Fibroblast of mammary gland (primary cell): ENCODE results near the gene ZDHHC14.

ENCODE experiments used
- DNase-seq: peaks from one replicate; pipeline ENCODE4 v3.0.0-alpha.2; 2010; ENCODE audit warnings: low read depth
- H3K4me3 ChIP-seq: 2 replicates; pipeline ENCODE4 v1.5.1; 2011; ENCODE audit warnings: low read depth, mild to moderate bottlenecking, low read length, moderate library complexity; ENCODE audit not compliant: control insufficient read depth
- CTCF ChIP-seq: conservative IDR thresholded peaks from 2 replicates; pipeline ENCODE4 v1.5.1; 2011; ENCODE audit warnings: low read depth, low read length, inconsistent platforms; ENCODE audit not compliant: control insufficient read depth, insufficient read depth

The ZDHHC14 gene

DNA sequence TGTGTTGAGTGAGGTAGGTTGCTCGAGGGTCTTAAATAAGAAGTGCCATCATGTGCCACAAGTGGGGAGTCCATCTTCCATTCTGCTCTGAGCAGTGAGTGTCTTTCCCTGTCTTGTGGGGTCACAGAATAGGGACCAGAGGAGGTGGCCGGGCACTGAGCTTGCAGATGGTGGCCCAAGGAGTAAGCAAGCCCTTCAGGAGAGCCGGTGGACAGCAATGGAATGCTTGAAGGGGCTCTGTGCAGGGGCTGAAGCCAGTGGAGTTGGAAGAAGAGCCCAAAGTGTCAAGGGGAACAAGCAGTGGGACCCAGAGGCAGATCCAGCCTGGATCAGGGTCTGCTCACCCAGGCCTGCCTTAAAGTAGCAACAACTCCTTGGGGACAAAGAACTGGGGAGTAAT, 228.6 kb downstream of the ZDHHC14 start:
- no peak for DNase-seq
- H3K4me3 ChIP-seq, result no peak overlapping the region
- no peak for TF ChIP-seq CTCF

DNA sequence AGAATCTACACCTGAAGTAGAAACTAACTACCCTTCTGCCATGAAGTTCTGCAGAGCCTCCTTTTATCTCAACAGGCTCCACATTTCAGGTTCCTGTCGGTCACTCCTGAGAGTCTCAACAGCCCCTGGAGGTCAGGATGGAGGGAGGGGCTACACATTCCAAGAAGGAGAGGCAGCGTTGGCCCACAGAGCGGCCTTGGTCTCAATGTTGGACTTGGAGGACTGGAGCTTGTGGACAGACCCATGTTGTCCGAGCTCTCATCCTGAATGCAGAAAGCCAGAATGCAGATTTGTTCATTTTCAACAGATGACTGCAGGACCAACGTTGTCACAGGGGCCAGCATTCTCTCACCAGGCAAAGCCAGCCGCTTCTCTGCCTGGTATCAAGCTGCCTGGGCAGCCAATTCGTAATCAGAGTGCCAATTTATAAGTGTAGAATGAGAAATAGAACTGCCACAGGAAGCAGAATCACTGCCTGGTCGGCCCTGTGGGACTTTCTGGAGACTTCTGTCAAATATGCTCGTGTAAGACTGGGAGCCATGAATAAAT, 229.5 kb downstream of the ZDHHC14 start:
- H3K4me3 ChIP-seq, result no peak overlapping the region
- TF ChIP-seq CTCF, result no peak
- no peak for DNase-seq

DNA sequence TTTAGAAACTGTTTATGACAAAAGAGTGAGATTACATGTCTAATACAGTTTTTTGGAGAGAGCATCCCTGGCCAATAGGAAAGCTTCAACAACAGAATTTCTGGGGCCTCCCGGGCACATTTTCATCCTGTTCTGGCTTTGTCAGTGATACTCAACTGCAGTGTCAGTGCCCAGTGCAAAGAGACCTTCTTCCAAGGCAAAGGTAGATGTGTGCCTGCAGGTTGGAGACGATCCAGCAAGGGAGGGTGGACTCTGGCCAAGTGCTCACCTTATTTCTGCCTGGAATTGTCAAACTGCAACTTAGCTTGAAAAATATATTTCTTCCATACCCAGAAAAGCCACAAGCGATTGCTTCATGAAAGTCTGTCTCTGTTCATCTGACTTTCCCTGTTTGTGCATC, 230.4 kb downstream of the ZDHHC14 start:
- TF ChIP-seq CTCF, result no peak
- no peak for DNase-seq
- no peak overlapping the region for H3K4me3 ChIP-seq

DNA sequence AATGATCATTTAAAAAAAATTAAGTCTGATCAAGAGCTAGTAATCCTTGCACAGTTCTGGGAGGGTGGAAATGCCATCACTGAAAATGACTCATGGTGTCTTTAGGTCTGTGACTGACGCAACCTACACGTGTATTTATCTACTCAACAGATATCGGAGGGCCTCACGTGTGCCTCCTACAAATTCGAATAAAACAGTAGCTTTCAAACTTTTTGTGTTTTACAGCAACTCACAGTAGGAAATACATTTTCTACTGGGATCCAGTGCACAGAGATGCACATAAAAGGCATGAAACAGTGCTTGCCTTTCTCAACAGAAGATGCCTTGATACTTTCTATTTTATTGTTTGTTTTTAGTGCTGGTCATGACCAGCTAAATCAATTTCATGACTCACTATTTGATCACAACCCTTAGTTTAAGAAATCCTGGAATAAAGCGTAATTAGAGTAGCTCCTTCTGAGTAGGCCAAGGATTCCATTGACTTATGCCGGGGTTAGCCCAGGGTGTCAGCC, 232.1 kb downstream of the ZDHHC14 start:
- H3K4me3 ChIP-seq, result peak overlapping the region; percentile 46
- peak; percentile 98 for DNase-seq
- no peak for TF ChIP-seq CTCF

GRCh38 chr6:157614026-157614568, 233.1 kb downstream of the ZDHHC14 start:
- no peak overlapping the region for H3K4me3 ChIP-seq
- DNase-seq, result peak; percentile 77
- no peak for TF ChIP-seq CTCF

DNA sequence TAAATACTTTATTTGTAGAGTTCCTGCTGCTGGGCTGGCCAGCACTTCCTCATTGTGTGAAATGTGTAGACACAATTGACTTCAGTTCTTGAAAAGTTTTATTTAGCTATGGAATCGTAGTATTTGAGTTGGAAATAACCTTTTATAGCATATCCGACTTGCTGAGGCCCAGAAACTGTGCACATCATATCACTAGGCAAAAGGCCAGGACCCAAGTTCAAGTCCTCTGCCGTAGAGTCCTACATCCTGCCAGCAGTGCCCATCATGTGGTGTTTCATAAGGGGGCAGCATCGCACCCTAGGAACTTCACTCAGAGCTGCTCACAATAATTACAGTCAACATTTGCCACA, 234.4 kb downstream of the ZDHHC14 start:
- TF ChIP-seq CTCF, result peak; percentile 8
- no peak overlapping the region for H3K4me3 ChIP-seq
- peak; percentile 29 for DNase-seq
